ENCODE measurements around the gene HRCT1.

The HRCT1 gene

GRCh38 chr9:35945341-35946018 lies 39.5 kb downstream of the HRCT1 start:
- peaks cover 4% of the 10 kb centered on the region; the same call in 1 of the 2 replicates for H3K4me1 ChIP-seq (ENCODE audit: control insufficient read depth, insufficient read depth, low read length)
- peaks cover 47% of the 10 kb centered on the region for H3K27me3 ChIP-seq (ENCODE audit: control insufficient read depth, insufficient read depth, low read length)
- H3K9ac ChIP-seq (ENCODE audit: low read depth, low read length), result no peak overlapping the region
- H3K27ac ChIP-seq (ENCODE audit: low read depth, low read length), result no peak overlapping the region
- H3K4me3 ChIP-seq (ENCODE audit: low read depth, low read length), result peak overlapping the region; percentile 15; the same call in 1 of the 2 replicates
- no peaks in the 10 kb centered on the region for H3K36me3 ChIP-seq (ENCODE audit: control insufficient read depth, insufficient read depth, low read length)
- H3K9me3 ChIP-seq (ENCODE audit: control insufficient read depth, insufficient read depth, low read length), result peaks cover 6% of the 10 kb centered on the region

GRCh38 chr9:35948451-35948850 lies 42.4 kb downstream of the HRCT1 start:
- Histone ChIP-seq H3K4me1 (ENCODE audit: control insufficient read depth, insufficient read depth, low read length) (peaks cover 4% of the 10 kb centered on the region; the same call in 1 of the 2 replicates), H3K27ac (ENCODE audit: low read depth, low read length) (no peak overlapping the region), H3K36me3 (ENCODE audit: control insufficient read depth, insufficient read depth, low read length) (no peaks in the 10 kb centered on the region)

GRCh38 chr9:35948901-35949318 lies 42.9 kb downstream of the HRCT1 start:
- Histone ChIP-seq H3K27me3 (ENCODE audit: control insufficient read depth, insufficient read depth, low read length) (peaks cover 12% of the 10 kb centered on the region), H3K36me3 (ENCODE audit: control insufficient read depth, insufficient read depth, low read length) (no peaks in the 10 kb centered on the region), H3K9me3 (ENCODE audit: control insufficient read depth, insufficient read depth, low read length) (peaks cover 6% of the 10 kb centered on the region), H3K4me3 (ENCODE audit: low read depth, low read length) (no peak overlapping the region), H3K27ac (ENCODE audit: low read depth, low read length) (no peak overlapping the region), H3K4me1 (ENCODE audit: control insufficient read depth, insufficient read depth, low read length) (peaks cover 4% of the 10 kb centered on the region; the same call in 1 of the 2 replicates), H3K9ac (ENCODE audit: low read depth, low read length) (no peak overlapping the region)

More at GRCh38 chr9:35948451-35948850, 42.4 kb downstream of the HRCT1 start:
- Histone ChIP-seq H3K4me3 (ENCODE audit: low read depth, low read length) (no peak overlapping the region), H3K27me3 (ENCODE audit: control insufficient read depth, insufficient read depth, low read length) (peaks cover 17% of the 10 kb centered on the region), H3K9me3 (ENCODE audit: control insufficient read depth, insufficient read depth, low read length) (peaks cover 6% of the 10 kb centered on the region), H3K9ac (ENCODE audit: low read depth, low read length) (no peak overlapping the region)

GRCh38 chr9:35951736-35952135 lies 45.7 kb downstream of the HRCT1 start:
- H3K36me3 ChIP-seq (ENCODE audit: control insufficient read depth, insufficient read depth, low read length), result no peaks in the 10 kb centered on the region
- H3K27me3 ChIP-seq (ENCODE audit: control insufficient read depth, insufficient read depth, low read length), result no peaks in the 10 kb centered on the region
- no peak overlapping the region for H3K4me3 ChIP-seq (ENCODE audit: low read depth, low read length)
- H3K9me3 ChIP-seq (ENCODE audit: control insufficient read depth, insufficient read depth, low read length), result no peaks in the 10 kb centered on the region
- no peak overlapping the region for H3K9ac ChIP-seq (ENCODE audit: low read depth, low read length)
- peaks cover 4% of the 10 kb centered on the region; the same call in 1 of the 2 replicates for H3K4me1 ChIP-seq (ENCODE audit: control insufficient read depth, insufficient read depth, low read length)
- no peak overlapping the region for H3K27ac ChIP-seq (ENCODE audit: low read depth, low read length)

GRCh38 chr9:35952526-35953191 lies 46.7 kb downstream of the HRCT1 start:
- Histone ChIP-seq H3K4me3 (ENCODE audit: low read depth, low read length) (no peak overlapping the region), H3K27ac (ENCODE audit: low read depth, low read length) (no peak overlapping the region), H3K9ac (ENCODE audit: low read depth, low read length) (no peak overlapping the region), H3K4me1 (ENCODE audit: control insufficient read depth, insufficient read depth, low read length) (peaks cover 4% of the 10 kb centered on the region; the same call in 1 of the 2 replicates), H3K9me3 (ENCODE audit: control insufficient read depth, insufficient read depth, low read length) (no peaks in the 10 kb centered on the region), H3K27me3 (ENCODE audit: control insufficient read depth, insufficient read depth, low read length) (no peaks in the 10 kb centered on the region), H3K36me3 (ENCODE audit: control insufficient read depth, insufficient read depth, low read length) (no peaks in the 10 kb centered on the region)

- H3K9me3 ChIP-seq (ENCODE audit: control insufficient read depth, insufficient read depth, low read length), result no peaks in the 10 kb centered on the region
- H3K36me3 ChIP-seq (ENCODE audit: control insufficient read depth, insufficient read depth, low read length), result no peaks in the 10 kb centered on the region
- H3K27ac ChIP-seq (ENCODE audit: low read depth, low read length), result no peak overlapping the region
- no peaks in the 10 kb centered on the region for H3K4me1 ChIP-seq (ENCODE audit: control insufficient read depth, insufficient read depth, low read length)
- H3K4me3 ChIP-seq (ENCODE audit: low read depth, low read length), result no peak overlapping the region
- no peaks in the 10 kb centered on the region; the same call in 1 of the 2 replicates for H3K27me3 ChIP-seq (ENCODE audit: control insufficient read depth, insufficient read depth, low read length)
- no peak overlapping the region for H3K9ac ChIP-seq (ENCODE audit: low read depth, low read length)
Observed at GRCh38 chr9:35954942-35955546, 49.0 kb downstream of the HRCT1 start.

- Histone ChIP-seq H3K27ac (ENCODE audit: low read depth, low read length) (no peak overlapping the region), H3K36me3 (ENCODE audit: control insufficient read depth, insufficient read depth, low read length) (no peaks in the 10 kb centered on the region), H3K4me1 (ENCODE audit: control insufficient read depth, insufficient read depth, low read length) (no peaks in the 10 kb centered on the region), H3K9me3 (ENCODE audit: control insufficient read depth, insufficient read depth, low read length) (no peaks in the 10 kb centered on the region), H3K4me3 (ENCODE audit: low read depth, low read length) (no peak overlapping the region), H3K9ac (ENCODE audit: low read depth, low read length) (no peak overlapping the region), H3K27me3 (ENCODE audit: control insufficient read depth, insufficient read depth, low read length) (no peaks in the 10 kb centered on the region; the same call in 1 of the 2 replicates)
Observed at GRCh38 chr9:35956651-35957050, 50.6 kb downstream of the HRCT1 start.

Measured in HUES48 (cell line).